Gastroesophageal sphincter (tissue), 3 donors: ENCODE data around the gene MOGAT2.

Experiments used
- EP300 ChIP-seq: sonication (generic); formaldehyde crosslinking; IDR thresholded peaks from one replicate; pipeline ENCODE4 v1.6.1; 2017; ENCODE audit warnings: antibody characterized with exemption, mild to moderate bottlenecking
- POLR2A ChIP-seq, 2 donors: fragments of 450-650 bp; IDR thresholded peaks; one replicate each; pipeline ENCODE4 v1.6.1; 2017; ENCODE audit warnings: antibody characterized with exemption in 2 of 2, mild to moderate bottlenecking in 2 of 2, moderate library complexity in 1 of 2
- POLR2AphosphoS5 ChIP-seq: sonication (generic); formaldehyde crosslinking; IDR thresholded peaks from one replicate; pipeline ENCODE4 v1.6.1; 2017; ENCODE audit warnings: antibody characterized with exemption
- TF ChIP-seq, protein P1 (sequence below), 4 experiments: fragments of 200-600 bp in 2 of 4; fragments of 450-650 bp in 2 of 4; sonication (generic) in 1 of 4; IDR thresholded peaks; one replicate each; pipeline ENCODE4 v1.5.1; 2017 to 2019; ENCODE audit warnings: antibody characterized with exemption in 4 of 4, mild to moderate bottlenecking in 2 of 4, moderate library complexity in 2 of 4

DNA sequence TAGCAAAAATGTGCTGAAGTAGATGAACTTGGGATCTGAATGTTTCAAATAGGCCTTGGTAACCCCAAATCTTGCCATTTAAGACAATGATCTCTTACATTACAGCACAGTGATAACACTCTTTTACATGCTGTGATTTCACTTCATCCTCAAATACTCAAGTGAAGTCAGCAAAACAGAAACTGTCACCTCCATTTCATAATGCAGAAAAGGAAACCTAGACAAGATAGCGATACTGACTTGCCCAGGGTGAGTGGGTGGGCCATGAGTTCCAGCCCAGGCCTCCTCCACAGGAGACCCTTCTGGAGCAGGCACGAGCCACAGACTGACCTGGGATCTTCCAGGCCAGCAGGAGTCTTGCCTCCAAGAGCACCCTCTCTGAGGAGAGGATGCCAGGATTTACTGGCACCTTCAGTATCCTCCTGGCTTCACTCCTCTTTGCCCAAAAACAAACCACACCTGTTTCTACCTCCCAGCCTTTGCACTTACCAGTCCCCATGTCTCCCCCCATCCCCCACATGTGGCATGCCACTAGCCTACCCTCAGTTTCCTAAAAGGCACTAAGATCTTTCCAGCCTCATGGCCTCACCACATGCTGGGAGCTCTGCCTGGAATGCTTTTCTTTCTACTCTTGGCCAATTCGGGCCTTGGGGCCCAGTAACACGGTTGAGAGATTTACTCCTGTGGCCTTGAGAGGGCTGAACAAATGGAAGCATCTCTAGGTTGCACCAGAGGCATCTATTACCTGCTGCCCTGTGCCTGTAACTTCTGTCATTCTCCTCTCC lies 49.0 kb downstream of the MOGAT2 start:
- TF ChIP-seq POLR2A (IDR thresholded peaks at IDR 0.05) (no peak), EP300 (no peak), POLR2AphosphoS5 (no peak)
- TF ChIP-seq, protein P1, sequence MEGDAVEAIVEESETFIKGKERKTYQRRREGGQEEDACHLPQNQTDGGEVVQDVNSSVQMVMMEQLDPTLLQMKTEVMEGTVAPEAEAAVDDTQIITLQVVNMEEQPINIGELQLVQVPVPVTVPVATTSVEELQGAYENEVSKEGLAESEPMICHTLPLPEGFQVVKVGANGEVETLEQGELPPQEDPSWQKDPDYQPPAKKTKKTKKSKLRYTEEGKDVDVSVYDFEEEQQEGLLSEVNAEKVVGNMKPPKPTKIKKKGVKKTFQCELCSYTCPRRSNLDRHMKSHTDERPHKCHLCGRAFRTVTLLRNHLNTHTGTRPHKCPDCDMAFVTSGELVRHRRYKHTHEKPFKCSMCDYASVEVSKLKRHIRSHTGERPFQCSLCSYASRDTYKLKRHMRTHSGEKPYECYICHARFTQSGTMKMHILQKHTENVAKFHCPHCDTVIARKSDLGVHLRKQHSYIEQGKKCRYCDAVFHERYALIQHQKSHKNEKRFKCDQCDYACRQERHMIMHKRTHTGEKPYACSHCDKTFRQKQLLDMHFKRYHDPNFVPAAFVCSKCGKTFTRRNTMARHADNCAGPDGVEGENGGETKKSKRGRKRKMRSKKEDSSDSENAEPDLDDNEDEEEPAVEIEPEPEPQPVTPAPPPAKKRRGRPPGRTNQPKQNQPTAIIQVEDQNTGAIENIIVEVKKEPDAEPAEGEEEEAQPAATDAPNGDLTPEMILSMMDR (IDR thresholded peaks at IDR 0.05), result no peak
